GM18508 (cell line): Measurements from ENCODE around the gene EPS8L2.

Source experiments
- ATAC-seq: cut with Tn5 transposase; IDR thresholded peaks from one replicate; pipeline ENCODE4 v1.9.1; 2021; ENCODE audit warnings: moderate number of reproducible peaks; ENCODE audit not compliant: insufficient read depth, unreplicated experiment

The EPS8L2 gene

DNA sequence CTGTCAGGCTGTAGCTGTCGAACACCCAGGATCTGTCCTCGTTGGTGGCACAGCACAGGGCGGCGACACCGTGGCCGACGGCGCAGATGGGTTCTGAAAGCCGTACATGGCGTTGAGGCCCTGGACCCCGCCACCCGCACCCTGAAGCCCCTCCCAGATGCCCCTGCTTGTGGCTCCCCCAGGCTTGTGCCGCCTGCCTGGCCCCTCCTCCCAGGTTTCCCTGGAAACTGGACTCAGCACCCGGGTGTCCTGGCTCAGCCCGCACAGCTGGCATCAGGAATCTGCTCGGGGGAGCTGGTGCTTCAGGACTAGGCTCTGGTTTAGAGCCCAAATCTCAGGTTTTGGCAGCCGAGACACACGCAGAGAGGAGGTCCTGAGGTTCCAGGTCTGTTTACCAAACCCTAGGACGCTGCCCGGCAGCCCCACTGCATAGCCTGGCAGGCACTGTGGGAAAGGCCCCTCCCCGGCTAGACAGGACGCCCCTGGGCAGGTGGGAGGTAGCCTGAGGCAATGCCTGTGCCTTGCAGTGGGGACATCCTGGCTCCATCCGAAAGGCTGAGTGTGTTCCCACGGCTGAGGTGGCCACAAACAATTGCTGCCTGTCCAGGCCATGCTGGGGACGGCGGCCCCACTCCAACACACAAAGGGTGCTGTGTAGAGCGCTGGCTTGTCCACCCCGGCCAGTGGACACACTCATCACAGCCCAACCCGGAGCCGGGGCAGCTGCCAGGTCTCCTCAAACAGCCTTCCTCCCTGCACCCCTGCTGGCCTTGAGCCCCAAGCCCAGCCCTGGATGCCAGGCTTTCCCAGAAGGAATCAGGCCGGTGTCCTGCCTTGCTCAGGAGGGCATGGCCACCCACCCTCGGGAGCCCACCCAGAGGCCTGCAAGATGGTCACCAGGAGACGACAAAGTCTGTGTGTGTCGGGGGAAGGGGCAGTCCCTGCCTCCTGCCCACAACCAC lies 66.7 kb downstream of the EPS8L2 start:
- ATAC-seq = no peak

DNA sequence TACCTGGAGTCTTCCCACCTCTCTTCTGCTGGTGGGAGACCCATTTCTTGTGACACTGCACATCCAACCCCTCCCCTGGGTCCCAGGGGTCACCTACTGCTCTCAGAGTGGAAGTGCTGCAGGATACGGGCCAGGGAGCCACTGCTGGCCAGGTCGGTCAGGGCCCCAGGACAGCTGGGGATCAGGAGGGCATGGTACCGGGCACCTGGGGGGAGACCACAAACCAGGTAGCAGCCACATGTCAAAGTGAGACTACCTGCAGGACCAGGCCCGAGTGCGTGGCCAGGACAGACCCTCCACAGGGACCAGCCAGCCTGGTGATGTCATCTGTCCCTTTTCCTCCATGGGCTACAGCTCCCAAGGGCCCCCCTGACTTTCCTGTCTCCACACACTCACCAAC lies 67.4 kb downstream of the EPS8L2 start:
- ATAC-seq = no peak

DNA sequence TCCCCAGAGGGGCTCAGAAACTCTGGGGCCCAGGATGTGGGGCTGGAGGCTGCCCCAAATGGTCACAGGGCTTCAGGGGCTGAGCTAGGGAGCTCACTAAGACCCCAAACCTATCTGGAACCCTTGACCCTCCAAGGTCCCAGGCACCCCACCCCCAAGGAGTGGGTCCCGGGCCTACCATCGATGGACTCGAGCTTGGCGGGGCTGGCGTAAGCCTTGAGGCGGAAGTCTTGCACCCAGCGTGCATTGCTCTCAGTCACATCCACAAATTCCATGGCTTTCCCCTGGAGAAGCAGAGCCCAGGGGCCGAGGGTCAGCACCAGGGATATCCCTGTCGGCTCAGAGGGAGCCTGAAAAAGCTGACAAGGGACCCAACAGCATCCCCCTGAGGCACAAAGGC lies 67.8 kb downstream of the EPS8L2 start:
- no peak for ATAC-seq

DNA sequence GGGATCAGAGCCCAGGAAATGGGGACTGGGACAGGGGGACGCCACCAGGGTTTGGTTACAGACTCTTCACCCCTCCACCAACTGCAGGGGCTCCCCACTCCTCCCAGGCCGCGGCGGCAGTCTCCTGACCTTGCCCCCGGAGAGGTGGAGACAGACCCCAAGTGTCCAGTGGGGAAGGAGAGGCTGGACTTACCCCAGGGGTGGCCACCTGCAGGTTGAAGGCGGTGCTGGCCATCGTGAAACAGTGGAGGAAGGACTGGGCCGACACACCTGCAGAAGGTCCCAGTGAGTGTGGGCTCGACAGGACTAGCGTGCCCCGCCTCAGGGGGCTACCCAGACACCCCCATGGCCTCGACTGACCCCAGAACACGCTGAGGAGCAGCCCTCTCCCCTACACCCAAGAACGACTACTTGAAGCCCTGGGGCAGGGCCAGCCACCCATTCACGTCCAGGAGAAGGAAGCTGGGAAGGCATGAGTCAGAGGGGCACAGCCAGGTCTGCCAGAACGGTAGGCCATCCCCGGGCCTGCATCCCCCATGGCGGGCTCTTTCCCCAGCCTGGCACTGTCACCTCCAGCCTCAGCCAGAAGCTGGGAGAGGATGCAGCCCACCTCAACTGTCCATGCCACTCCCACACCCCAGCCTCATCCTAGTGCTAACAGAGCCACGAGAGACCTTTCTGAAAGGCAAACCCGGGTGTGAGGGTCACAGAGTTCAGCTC lies 69.0 kb downstream of the EPS8L2 start:
- ATAC-seq = no peak

GRCh38 chr11:776263-776560 lies 70.2 kb downstream of the EPS8L2 start:
- no peak for ATAC-seq

DNA sequence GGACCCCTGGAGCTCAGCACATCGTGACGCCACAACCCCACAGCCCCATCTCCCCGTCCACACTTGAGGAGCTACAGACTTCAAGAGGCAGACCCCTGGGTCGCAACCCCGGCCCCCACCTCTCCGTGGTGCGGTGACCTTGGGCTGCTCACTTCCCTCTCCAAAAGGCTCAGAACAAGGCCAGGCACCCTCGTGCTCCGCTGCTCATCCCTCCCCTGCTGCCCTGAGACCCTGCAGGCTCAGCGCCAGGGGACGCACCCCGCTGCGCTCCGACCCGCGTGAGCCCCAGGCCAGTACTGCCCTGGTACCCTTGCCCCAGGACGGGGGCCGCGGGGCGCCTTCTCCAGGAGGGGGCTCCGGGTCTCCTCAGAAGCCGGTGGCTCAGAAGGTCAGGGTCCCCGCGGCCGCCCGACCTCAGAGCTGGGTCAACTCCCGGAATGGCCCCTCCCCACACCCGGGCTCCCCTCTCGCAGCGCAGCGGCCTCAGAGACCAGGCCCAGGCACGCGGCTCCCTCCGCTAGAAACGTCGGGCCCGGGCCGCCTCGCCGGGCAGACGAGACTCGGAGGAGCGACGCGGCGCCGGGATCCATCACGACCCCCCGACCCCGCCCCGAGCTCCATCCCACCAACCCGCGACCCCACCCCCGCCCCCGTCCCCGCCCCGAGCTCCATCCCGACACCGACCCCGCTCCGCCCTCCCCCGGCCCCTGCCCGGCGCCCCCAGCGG lies 70.7 kb downstream of the EPS8L2 start:
- ATAC-seq = no peak
